H1 (cell line): ENCODE measurements around the gene GREM2. TPM values are rescaled to one million over a fixed set of nuclear protein-coding genes. Genes with fewer than 3 reads are reported as not detected.

ENCODE experiments used
- CTCF ChIA-PET: fragments of 300-600 bp; sonication (Branson Sonifier 250); formaldehyde crosslinking; loops from one replicate; lab custom pipeline; 2021; ENCODE audit not compliant: partially characterized antibody; lab: Charles Lee
- POLR2A ChIA-PET: fragments of 300-600 bp; sonication (Branson Sonifier 250); formaldehyde crosslinking; loops from one replicate; lab custom pipeline; 2021; ENCODE audit warnings: inconsistent platforms; ENCODE audit not compliant: partially characterized antibody; lab: Charles Lee
- DNase-seq, 2 experiments: peaks; one replicate each; pipeline versions ENCODE4 v3.0.0 to v3.0.0-alpha.2; 2010 to 2022; ENCODE audit warnings: low spot score in 2 of 2, low read depth in 1 of 2, mixed read lengths in 1 of 2
- FAIRE-seq: peaks from 2 replicates; lab custom pipeline; 2011; peaks lifted over from hg19 to GRCh38; lab: Jason Lieb, UNC
- H2AFZ ChIP-seq: 2 replicates; pipeline ENCODE4 v1.8.1; 2012; ENCODE audit warnings: low read length, inconsistent platforms
- H2AK5ac ChIP-seq: 2 replicates; pipeline ENCODE4 v1.6.1; 2013; ENCODE audit warnings: low read depth, low read length
- H2BK120ac ChIP-seq: replicated peaks from 2 replicates; pipeline ENCODE3; 2013; ENCODE audit warnings: low read depth, low read length, inconsistent platforms
- H2BK12ac ChIP-seq: 2 replicates; pipeline ENCODE4 v1.6.1; 2013; ENCODE audit warnings: low read depth, low read length
- H2BK15ac ChIP-seq: 2 replicates; pipeline ENCODE4 v1.6.1; 2013; ENCODE audit warnings: low read length
- H2BK20ac ChIP-seq: 2 replicates; pipeline ENCODE4 v1.6.1; 2013; ENCODE audit warnings: low read length
- H2BK5ac ChIP-seq: 2 replicates; pipeline ENCODE4 v1.6.1; 2013; ENCODE audit warnings: low read depth, low read length
- H3K14ac ChIP-seq: 2 replicates; pipeline ENCODE4 v1.6.1; 2013; ENCODE audit warnings: inconsistent platforms; ENCODE audit not compliant: insufficient read length
- H3K18ac ChIP-seq: 2 replicates; pipeline ENCODE4 v1.6.1; 2013; ENCODE audit warnings: low read length; ENCODE audit errors: extremely low read depth
- H3K23ac ChIP-seq: 2 replicates; pipeline ENCODE4 v1.6.1; 2013; ENCODE audit warnings: inconsistent platforms; ENCODE audit not compliant: insufficient read length
- H3K23me2 ChIP-seq: 2 replicates; pipeline ENCODE4 v1.6.1; 2013; ENCODE audit warnings: low read depth, low read length
- H3K27ac ChIP-seq: 2 replicates; pipeline ENCODE4 v1.6.1; 2011; ENCODE audit warnings: low read depth, low read length, inconsistent platforms
- H3K27me3 ChIP-seq, 4 experiments: replicated peaks in 1 of 4; 1 replicate in 1 of 4; 2 replicates in 3 of 4; pipeline versions ENCODE4 v1.6.1 to v1.8.1; 2011 to 2013; ENCODE audit warnings: low read length in 3 of 4, mild to moderate bottlenecking in 3 of 4, inconsistent platforms in 2 of 4, mixed read lengths in 2 of 4, moderate library complexity in 1 of 4; ENCODE audit not compliant: control insufficient read depth in 3 of 4, insufficient read depth in 3 of 4; ENCODE audit errors: extremely low read depth in 1 of 4
- H3K36me3 ChIP-seq, 4 experiments: 2 replicates each; pipeline versions ENCODE4 v1.6.1 to v1.8.1; 2011 to 2013; ENCODE audit warnings: mild to moderate bottlenecking in 4 of 4, low read length in 3 of 4, moderate library complexity in 2 of 4, control low read depth in 1 of 4, inconsistent platforms in 1 of 4; ENCODE audit not compliant: insufficient read depth in 4 of 4, control insufficient read depth in 2 of 4
- H3K4ac ChIP-seq: replicated peaks from 2 replicates; pipeline ENCODE3; 2013; ENCODE audit warnings: low read length, low read depth, mixed read lengths, inconsistent platforms; ENCODE audit not compliant: insufficient read length
- H3K4me1 ChIP-seq, 4 experiments: replicated peaks in 1 of 4; 1 replicate in 1 of 4; 2 replicates in 3 of 4; pipeline versions ENCODE4 v1.6.1 to v1.8.1; 2011 to 2013; ENCODE audit warnings: low read length in 3 of 4, inconsistent platforms in 2 of 4, mixed read lengths in 1 of 4; ENCODE audit not compliant: insufficient read depth in 4 of 4, control insufficient read depth in 3 of 4
- H3K4me2 ChIP-seq, 2 experiments: 2 replicates each; pipeline versions ENCODE4 v1.6.1 to v1.8.1; 2011 to 2013; ENCODE audit warnings: low read depth in 2 of 2, low read length in 2 of 2, control low read depth in 1 of 2, inconsistent platforms in 1 of 2, mild to moderate bottlenecking in 1 of 2; ENCODE audit not compliant: insufficient read depth in 1 of 2
- H3K4me3 ChIP-seq, 4 experiments: fragments of 200-600, 300-600 bp in 1 of 4; sonication (generic), shearing (Covaris generic), sonication (Bioruptor Twin) in 1 of 4; 2 replicates each; pipeline versions ENCODE4 v1.5.1 to v1.8.1; 2011 to 2016; ENCODE audit warnings: low read length in 4 of 4, low read depth in 3 of 4, control low read depth in 2 of 4, inconsistent platforms in 2 of 4, mild to moderate bottlenecking in 2 of 4, mixed read lengths in 1 of 4, moderate library complexity in 1 of 4; ENCODE audit not compliant: insufficient read depth in 2 of 4; ENCODE audit errors: extremely low read depth in 1 of 4
- H3K56ac ChIP-seq: replicated peaks from 2 replicates; pipeline ENCODE3; 2013; ENCODE audit warnings: low read depth, mild to moderate bottlenecking, mixed read lengths, low read length, inconsistent platforms; ENCODE audit not compliant: insufficient read length
- H3K79me1 ChIP-seq: 2 replicates; pipeline ENCODE4 v1.6.1; 2013; ENCODE audit warnings: low read depth, low read length, control low read depth
- H3K79me2 ChIP-seq, 2 experiments: 2 replicates each; pipeline versions ENCODE4 v1.6.1 to v1.8.1; 2012 to 2013; ENCODE audit warnings: low read length in 2 of 2, mild to moderate bottlenecking in 2 of 2, inconsistent platforms in 1 of 2; ENCODE audit not compliant: insufficient read depth in 2 of 2, control insufficient read depth in 1 of 2
- H3K9ac ChIP-seq, 4 experiments: replicated peaks in 1 of 4; 1 replicate in 1 of 4; 2 replicates in 3 of 4; pipeline versions ENCODE4 v1.6.1 to v1.8.1; 2011 to 2013; ENCODE audit warnings: low read depth in 3 of 4, low read length in 3 of 4, control low read depth in 2 of 4, mild to moderate bottlenecking in 2 of 4, moderate library complexity in 2 of 4, inconsistent platforms in 1 of 4; ENCODE audit errors: extremely low read depth in 1 of 4
- H3K9me3 ChIP-seq, 2 experiments: 2 replicates each; pipeline versions ENCODE4 v1.6.1 to v1.8.1; 2012 to 2013; ENCODE audit warnings: mild to moderate bottlenecking in 2 of 2, moderate library complexity in 2 of 2, control low read depth in 1 of 2, inconsistent platforms in 1 of 2, low read depth in 1 of 2, low read length in 1 of 2, mixed read lengths in 1 of 2; ENCODE audit not compliant: insufficient read depth in 2 of 2
- H4K20me1 ChIP-seq, 2 experiments: replicated peaks in 1 of 2; 2 replicates each; pipeline versions ENCODE3 to v1.8.1; 2011 to 2013; ENCODE audit warnings: inconsistent platforms in 2 of 2, low read length in 2 of 2, mild to moderate bottlenecking in 1 of 2; ENCODE audit not compliant: insufficient read depth in 2 of 2, control insufficient read depth in 1 of 2
- H4K5ac ChIP-seq: 2 replicates; pipeline ENCODE4 v1.6.1; 2013; ENCODE audit warnings: low read length, low read depth, mixed read lengths, inconsistent platforms; ENCODE audit not compliant: insufficient read length
- H4K8ac ChIP-seq: 2 replicates; pipeline ENCODE4 v1.8.0; 2013; ENCODE audit warnings: mild to moderate bottlenecking, moderate library complexity, low read length, inconsistent platforms; ENCODE audit not compliant: insufficient read depth; ENCODE audit errors: extremely low read depth
- H4K91ac ChIP-seq: replicated peaks from 2 replicates; pipeline ENCODE3; 2013; ENCODE audit warnings: low read length, mixed read lengths, inconsistent platforms; ENCODE audit not compliant: insufficient read length
- ATF3 ChIP-seq: IDR thresholded peaks from 2 replicates; pipeline ENCODE4 v1.6.1; 2011; ENCODE audit warnings: low read depth, mild to moderate bottlenecking, low read length; ENCODE audit not compliant: insufficient read depth
- BCL11A ChIP-seq, 2 experiments: IDR thresholded peaks; one replicate each; pipeline ENCODE4 v1.6.1; 2011; ENCODE audit warnings: low read depth in 2 of 2, low read length in 2 of 2, mild to moderate bottlenecking in 2 of 2
- PHF8 ChIP-seq: fragments of 200-600 bp; sonication (generic); conservative IDR thresholded peaks from 2 replicates; pipeline ENCODE4 v1.7.1; 2012; ENCODE audit warnings: low read depth, mild to moderate bottlenecking, inconsistent platforms, low read length, moderate library complexity
- USF2 ChIP-seq: IDR thresholded peaks from 2 replicates; pipeline ENCODE4 v1.6.1; 2011; ENCODE audit warnings: low read length, improper control_type of control experiment
- WGBS, 2 experiments: shearing (Covaris generic) in 1 of 2; methylation state at CpG; one replicate each; pipeline versions ENCODE4 v1.1.6 to v1.1.7; 2013 to 2015; ENCODE audit warnings: low lambda C conversion rate in 2 of 2, mixed read lengths in 2 of 2, inconsistent platforms in 1 of 2, low coverage in 1 of 2, missing lambda C conversion rate in 1 of 2; ENCODE audit not compliant: insufficient replicate concordance in 2 of 2, insufficient coverage in 1 of 2, insufficient read length in 1 of 2; ENCODE audit errors: extremely low coverage in 1 of 2, missing lambda C conversion rate in 1 of 2; 5-methylcytosine and 5-hydroxymethylcytosine counted together
- polyA plus RNA-seq, 7 experiments: library from polyadenylated mRNA; depleted of rRNA in 3 of 7; stranded (reverse) in 5 of 7; unstranded in 2 of 7; fragments of >200 nt in 5 of 7; fragments of 200-250 nt in 2 of 7; gene quantifications; 1 replicate in 5 of 7; 2 replicates in 1 of 7; 4 replicates in 1 of 7; pipeline versions ENCODE4 v1.2.1 to v1.2.3, GENCODE V29; 2011 to 2013; ENCODE audit warnings: missing spikeins in 2 of 7, mixed read lengths in 2 of 7
- total RNA-seq: library from RNA; stranded (reverse); fragmentation: NEBNext Ultra II Directional; extraction: Animal tissue kit (Norgen Biotek cat#: 25700); gene quantifications from 2 replicates; pipeline ENCODE4 v1.2.1, GENCODE V29; 2021

GREM2 gene
- total and polyA plus RNA-seq, 2 of the 8 experiments (the other 6 are each of a cell fraction or from before 2014, with no cell fraction given) = 0.05 TPM; not detected in 1

GRCh38 chr1:240635466-240636256 is 23.7 kb upstream of the GREM2 start:
- H3K56ac ChIP-seq = no peak overlapping the region
- DNase-seq = no peak
- no peak overlapping the region for H3K14ac ChIP-seq
- H4K20me1 ChIP-seq = no peaks in the 10 kb centered on the region
- H3K4me3 ChIP-seq = no peak overlapping the region
- FAIRE-seq = no peak
- H3K79me1 ChIP-seq = no peaks in the 10 kb centered on the region
- ChIA-PET CTCF (interaction anchor here (0.7 to 1.3 kb wide), 4 partner anchors 13 to 180 kb away, joined by 3 read pairs; no protein-coding TSS in a partner anchor), POLR2A (no interaction called here)
- no peak overlapping the region for H2AK5ac ChIP-seq
- peaks cover 0 to 2% (median under 1%) of the 10 kb centered on the region in 4 experiments; a peak in 3 of 7 replicates for H3K4me1 ChIP-seq
- no peak overlapping the region for H2BK5ac ChIP-seq
- no peaks in the 10 kb centered on the region for H3K23me2 ChIP-seq
- no peak overlapping the region for H4K5ac ChIP-seq
- no peaks in the 10 kb centered on the region for H3K79me2 ChIP-seq
- no peak overlapping the region for H2BK20ac ChIP-seq
- no peak overlapping the region for H2BK120ac ChIP-seq
- no peak overlapping the region for H3K23ac ChIP-seq
- H3K4me2 ChIP-seq = no peak overlapping the region
- H3K18ac ChIP-seq = no peak overlapping the region
- TF ChIP-seq USF2 (no peak), ATF3 (no peak), BCL11A (IDR thresholded peaks at IDR 0.05; ENCODE audit: low read depth in 2 of 2, low read length in 2 of 2) (no peak), PHF8 (no peak)
- H3K4ac ChIP-seq = no peak overlapping the region
- H2AFZ ChIP-seq = no peak overlapping the region
- H4K8ac ChIP-seq = no peak overlapping the region
- 97% methylated on average over 16 of the region's 16 CpGs; no CpG with 5 or more reads in 1 of the 2 experiments for WGBS, 2 experiments
- H2BK12ac ChIP-seq = no peak overlapping the region
- H3K27ac ChIP-seq = no peak overlapping the region
- no peak overlapping the region for H4K91ac ChIP-seq
- no peak overlapping the region for H2BK15ac ChIP-seq
- no peaks in the 10 kb centered on the region; a peak in 1 of 7 replicates for H3K27me3 ChIP-seq
- no peaks in the 10 kb centered on the region for H3K36me3 ChIP-seq
- H3K9ac ChIP-seq = no peak overlapping the region
- no peaks in the 10 kb centered on the region for H3K9me3 ChIP-seq
